Prostate gland (tissue), 2 donors: Measurements from ENCODE around the gene KCNG3.

Experiments
- CTCF ChIP-seq, 4 experiments: fragments of 200-600 bp in 2 of 4; fragments of 450-650 bp in 2 of 4; sonication (generic) in 2 of 4; IDR thresholded peaks; 1 replicate in 3 of 4; 2 replicates in 1 of 4; pipeline ENCODE4 v1.5.1; 2016 to 2019; ENCODE audit warnings: antibody characterized with exemption in 4 of 4, mild to moderate bottlenecking in 2 of 4, moderate library complexity in 2 of 4
- POLR2AphosphoS5 ChIP-seq: sonication (generic); formaldehyde crosslinking; IDR thresholded peaks from one replicate; pipeline ENCODE4 v1.6.1; 2017; ENCODE audit warnings: antibody characterized with exemption

- TF ChIP-seq CTCF (IDR thresholded peaks at IDR 0.05), result no peak
- TF ChIP-seq POLR2AphosphoS5, result no peak
Observed at GRCh38 chr2:42463570-42463969, 30.2 kb downstream of the KCNG3 start.
